ENCODE data around the gene PPP2R2C.

Gene PPP2R2C

DNA sequence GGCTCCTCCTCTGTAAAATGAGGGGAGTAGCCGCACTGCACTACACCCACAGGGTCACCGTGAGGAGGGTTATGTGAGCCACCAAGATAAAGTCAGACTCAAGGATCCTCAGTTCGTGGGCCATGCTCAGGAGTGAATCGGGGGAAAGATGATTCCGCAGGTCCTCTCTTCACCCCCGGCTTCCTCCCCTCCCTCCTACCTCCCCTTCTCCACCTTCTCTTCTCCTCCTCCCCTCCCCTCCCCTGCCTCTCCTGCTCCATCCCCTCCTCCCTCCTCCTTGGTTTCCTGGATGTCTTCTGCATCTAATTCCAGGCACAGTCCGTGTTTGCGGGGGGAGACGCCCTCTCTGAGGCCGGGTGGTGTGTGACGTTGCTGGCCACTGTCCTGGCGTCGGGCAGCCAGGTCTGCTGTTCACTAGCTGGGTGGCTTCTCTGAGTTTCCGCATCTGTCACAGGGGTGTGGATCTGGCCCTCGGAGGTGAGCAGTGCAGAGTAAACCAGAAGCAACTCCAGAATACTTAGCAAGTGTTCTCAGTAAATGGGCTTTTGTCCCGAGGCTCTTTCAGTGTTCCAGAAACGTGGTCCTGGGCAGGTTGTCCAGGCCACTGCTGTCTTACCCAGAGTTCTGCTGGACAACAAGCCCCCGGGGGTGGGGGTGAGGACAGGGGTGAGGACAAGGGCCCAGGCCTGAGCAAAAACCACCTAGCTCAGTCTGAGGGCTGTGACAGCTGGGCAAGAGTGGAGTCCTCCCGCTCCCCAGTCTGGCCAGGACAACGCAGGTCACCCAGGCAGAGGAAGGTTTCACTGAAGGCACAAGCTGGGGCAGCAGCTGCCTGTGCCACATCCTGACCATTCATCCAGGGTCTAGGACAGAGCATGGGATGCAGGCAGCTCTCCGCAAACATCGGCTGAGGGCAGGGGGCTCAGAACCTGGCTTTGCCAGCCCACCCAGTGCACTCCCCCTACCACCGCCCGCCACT, 92.4 kb downstream of the PPP2R2C start:
- no peak for TF ChIP-seq CTCF (IDR thresholded peaks at IDR 0.05; ENCODE audit: low read depth, low read length, missing control alignments)
- no peak for DNase-seq (ENCODE audit: low read depth)
- no peak overlapping the region for H3K4me3 ChIP-seq (ENCODE audit: low read depth, low read length)

DNA sequence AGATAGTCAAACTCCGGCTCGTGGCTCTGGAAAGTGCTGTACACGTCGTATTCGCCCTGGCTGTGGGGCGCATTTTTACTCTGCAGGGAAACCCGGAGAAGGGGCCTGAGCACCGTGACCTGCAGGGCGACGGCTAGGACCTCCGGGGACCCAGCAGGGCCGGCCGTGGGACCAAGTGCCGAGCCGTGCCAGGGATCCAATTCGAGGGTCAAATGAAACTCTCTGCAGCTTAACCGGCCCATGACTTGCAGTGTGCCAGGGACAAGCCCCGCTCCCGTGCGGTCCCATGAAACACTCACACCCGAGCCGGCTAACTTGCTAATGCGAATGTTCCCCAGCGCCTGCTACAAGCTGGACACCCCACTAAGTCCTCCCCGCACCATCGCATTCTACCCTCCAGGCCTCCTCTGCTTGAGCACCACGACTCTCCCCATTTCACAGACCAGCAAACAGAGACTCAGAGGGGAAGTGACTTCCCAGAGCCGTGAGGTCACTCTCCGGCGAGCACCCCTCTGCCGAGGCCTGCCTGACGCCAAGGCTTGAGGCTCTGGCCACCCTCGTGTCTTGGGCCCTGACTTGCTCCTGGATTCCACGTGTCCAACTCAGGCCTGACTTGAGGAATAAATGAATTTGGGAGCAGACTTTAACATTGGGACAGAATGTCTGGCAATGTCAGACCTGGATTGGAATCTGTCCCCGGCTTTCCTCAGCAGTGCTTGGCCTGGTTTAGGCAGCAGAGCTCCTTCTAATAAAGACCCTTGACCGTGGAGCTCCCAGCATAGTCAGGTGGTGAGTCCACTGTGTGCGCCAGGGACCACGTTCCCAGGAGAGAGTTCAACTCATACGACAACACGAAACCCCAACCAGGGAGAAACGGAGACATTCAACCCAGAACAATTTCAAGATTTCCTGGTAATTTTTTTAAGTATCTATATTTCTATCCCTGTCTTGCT, 93.6 kb downstream of the PPP2R2C start:
- H3K4me3 ChIP-seq (ENCODE audit: low read depth, low read length): no peak overlapping the region
- no peak for TF ChIP-seq CTCF (IDR thresholded peaks at IDR 0.05; ENCODE audit: low read depth, low read length, missing control alignments)
- no peak for DNase-seq (ENCODE audit: low read depth)

DNA sequence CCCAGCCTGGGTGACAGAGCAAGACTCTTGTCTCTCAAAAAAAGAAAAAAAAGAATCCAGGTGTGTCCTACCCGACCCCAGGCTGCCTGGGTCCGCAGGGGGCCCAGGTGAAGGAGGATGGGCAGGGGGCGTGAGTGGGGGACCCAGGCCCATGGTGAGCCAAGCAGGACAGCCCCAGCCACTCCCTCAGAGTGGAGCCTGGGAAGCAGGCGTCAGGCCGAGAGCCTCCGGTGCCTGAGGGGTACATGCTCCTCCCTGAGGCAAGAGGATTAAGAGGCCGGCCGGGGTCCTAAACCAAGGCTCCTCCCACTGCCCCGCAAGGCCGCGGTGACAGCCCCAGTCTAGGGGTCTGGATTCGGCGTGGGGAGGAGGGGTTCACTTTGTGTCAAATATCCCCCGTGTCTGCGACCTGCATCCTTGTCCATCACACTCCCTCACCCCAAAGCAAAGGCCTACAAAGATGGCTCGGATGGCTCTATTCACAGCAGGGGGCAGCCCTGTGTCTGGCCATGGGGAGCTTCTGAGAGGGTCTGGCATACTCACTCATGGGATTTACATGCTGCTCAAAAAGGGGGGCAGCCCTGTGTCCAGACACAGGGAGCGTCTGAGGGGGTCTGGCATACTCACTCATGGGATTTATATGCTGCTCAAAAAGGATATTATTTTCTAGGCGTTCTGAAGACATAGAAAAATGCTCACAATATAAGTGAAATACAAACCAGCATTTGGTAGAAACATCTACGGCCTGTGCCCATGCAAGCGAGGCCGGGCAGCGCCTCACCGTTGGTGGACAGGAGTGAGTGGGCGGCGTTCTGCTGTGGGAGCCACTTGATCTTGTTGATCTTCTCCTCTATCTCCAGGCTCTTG, 94.6 kb downstream of the PPP2R2C start:
- no peak for TF ChIP-seq CTCF (IDR thresholded peaks at IDR 0.05; ENCODE audit: low read depth, low read length, missing control alignments)
- H3K4me3 ChIP-seq (ENCODE audit: low read depth, low read length): no peak overlapping the region
- DNase-seq (ENCODE audit: low read depth): no peak

DNA sequence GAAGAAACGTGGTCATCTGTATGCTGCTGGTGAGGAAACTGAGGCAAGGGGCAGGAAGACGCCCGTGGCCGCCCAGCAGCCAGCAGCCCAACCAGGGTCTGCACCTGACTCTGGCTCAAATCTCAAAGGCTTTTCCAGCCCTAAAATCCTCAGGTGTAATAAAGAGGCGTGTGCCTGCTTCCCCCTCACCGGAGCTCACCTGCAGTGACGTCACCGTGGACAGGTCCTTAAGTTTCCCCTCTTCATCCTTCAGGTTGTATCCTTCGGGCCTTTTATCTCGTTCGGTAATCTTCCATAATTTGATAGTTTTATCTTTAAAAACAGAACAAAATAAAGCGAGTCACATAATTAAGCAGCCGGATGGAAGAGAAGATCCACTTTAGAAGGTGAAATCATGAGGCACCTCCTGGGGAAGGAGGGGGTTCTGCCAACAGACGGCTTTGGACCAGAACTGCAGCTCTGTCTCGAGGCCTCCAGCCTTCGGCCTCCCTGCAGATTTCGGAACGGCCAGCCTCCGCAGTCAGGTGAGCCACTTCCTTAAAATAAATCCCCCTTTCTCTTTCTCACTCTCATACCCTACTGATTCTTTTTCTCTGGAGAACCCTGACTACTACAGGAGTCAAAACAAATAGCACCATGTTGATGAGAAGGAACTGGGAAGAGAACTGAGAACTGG, 96.7 kb downstream of the PPP2R2C start:
- no peak for TF ChIP-seq CTCF (IDR thresholded peaks at IDR 0.05; ENCODE audit: low read depth, low read length, missing control alignments)
- DNase-seq (ENCODE audit: low read depth): no peak
- no peak overlapping the region for H3K4me3 ChIP-seq (ENCODE audit: low read depth, low read length)

- TF ChIP-seq CTCF (IDR thresholded peaks at IDR 0.05; ENCODE audit: low read depth, low read length, missing control alignments): no peak
- H3K4me3 ChIP-seq (ENCODE audit: low read depth, low read length): no peak overlapping the region
- DNase-seq (ENCODE audit: low read depth): no peak
Measured at GRCh38 chr4:6374575-6374974, 97.8 kb downstream of the PPP2R2C start.
